Measurements from ENCODE around the gene AQR. TPM values are rescaled to one million over a fixed set of nuclear protein-coding genes. Genes with fewer than 3 reads are reported as not detected.

The AQR gene
- polyA plus RNA-seq, 1 of the 3 experiments (the other 2 are of a cell fraction), result 11.6 TPM

GRCh38 chr15:34837246-34838016 lies 132.1 kb downstream of the AQR start:
- Histone ChIP-seq H3K9me3 (peaks cover 11% of the 10 kb centered on the region; the same call in 1 of the 2 replicates), H3K4me2 (peak overlapping the region; percentile 11; the same call in 1 of the 2 replicates), H2AFZ (ENCODE audit: low read depth) (no peak overlapping the region), H4K20me1 (ENCODE audit: insufficient read depth) (no peaks in the 10 kb centered on the region), H3K36me3 (replicated peaks in 1 of 2; ENCODE audit: control insufficient read depth in 1 of 2, insufficient read depth in 2 of 2, low read length in 1 of 2) (no peaks in the 10 kb centered on the region), H3K27me3 (ENCODE audit: insufficient read depth) (no peaks in the 10 kb centered on the region), H3K4me3 (ENCODE audit: low read depth in 2 of 2, low read length in 1 of 2) (no peak overlapping the region), H3K27ac (ENCODE audit: low read depth in 2 of 2, low read length in 1 of 2) (peak overlapping the region; percentile 19 to 48; a peak in 2 of 4 replicates), H3K4me1 (ENCODE audit: control insufficient read depth in 1 of 2, insufficient read depth in 2 of 2, low read depth in 1 of 2, low read length in 1 of 2) (peaks cover 0 to 9% of the 10 kb centered on the region in 2 experiments; a peak in 1 of 4 replicates), H3K9me2 (no peaks in the 10 kb centered on the region), H3F3A (replicated peaks; ENCODE audit: insufficient read depth) (peaks cover 8% of the 10 kb centered on the region), H3K79me2 (ENCODE audit: insufficient read depth) (no peaks in the 10 kb centered on the region), H3K9ac (no peak overlapping the region)
- DNase-seq, result no peak
- 41% methylated on average over 6 of the region's 6 CpGs for WGBS (ENCODE audit: low lambda C conversion rate)
- TF ChIP-seq FOSL2 (IDR thresholded peaks at IDR 0.05; ENCODE audit: borderline replicate concordance, low read depth) (peak; percentile 90), NFIC (IDR thresholded peaks at IDR 0.05; ENCODE audit: borderline replicate concordance) (peak; percentile 91), POLR2AphosphoS5 (IDR thresholded peaks at IDR 0.05; ENCODE audit: low read depth, low read length) (peak; percentile 47; the same call in 1 of the 2 replicates), CTCF (IDR thresholded peaks at IDR 0.05) (no peak), RCOR1 (IDR thresholded peaks at IDR 0.05; ENCODE audit: low read length) (no peak), RFX5 (IDR thresholded peaks at IDR 0.05; ENCODE audit: low read length) (no peak), USF1 (IDR thresholded peaks at IDR 0.05; ENCODE audit: borderline replicate concordance, low read depth) (0 out of 2 replicates have a peak, but pooled peaks have one; percentile 5), TCF12 (IDR thresholded peaks at IDR 0.05) (peak; percentile 93), TEAD4 (IDR thresholded peaks at IDR 0.05; ENCODE audit: borderline replicate concordance, insufficient read depth) (peak; percentile 42; the same call in 1 of the 2 replicates), MAX (IDR thresholded peaks at IDR 0.05; ENCODE audit: low read depth) (peak; percentile 52; the same call in 1 of the 2 replicates), RXRA (IDR thresholded peaks at IDR 0.05; ENCODE audit: borderline replicate concordance, low read depth) (no peak), PBX3 (IDR thresholded peaks at IDR 0.05) (peak; percentile 91), JUND (IDR thresholded peaks at IDR 0.05) (peak; percentile 90), ZBTB33 (IDR thresholded peaks at IDR 0.05; ENCODE audit: borderline replicate concordance, low read depth) (0 out of 2 replicates have a peak, but pooled peaks have one; percentile 22), EP300 (IDR thresholded peaks at IDR 0.05; ENCODE audit: borderline replicate concordance in 1 of 2, low read depth in 1 of 2, low read length in 1 of 2) (peak in 1 of 2 experiments; percentile 58; a peak in 1 of 4 replicates)
- POLR2A ChIA-PET, result no interaction called here
- CTCF ChIA-PET, result no interaction called here
